LNCAP (cell line): ENCODE measurements around the gene DNAI4.

ENCODE experiments used
- TF ChIP-seq, protein P1 (sequence below): fragments of 450-650 bp; IDR thresholded peaks from 2 replicates; pipeline ENCODE4 v1.5.1; 2017; ENCODE audit warnings: mild to moderate bottlenecking

The DNAI4 gene

DNA sequence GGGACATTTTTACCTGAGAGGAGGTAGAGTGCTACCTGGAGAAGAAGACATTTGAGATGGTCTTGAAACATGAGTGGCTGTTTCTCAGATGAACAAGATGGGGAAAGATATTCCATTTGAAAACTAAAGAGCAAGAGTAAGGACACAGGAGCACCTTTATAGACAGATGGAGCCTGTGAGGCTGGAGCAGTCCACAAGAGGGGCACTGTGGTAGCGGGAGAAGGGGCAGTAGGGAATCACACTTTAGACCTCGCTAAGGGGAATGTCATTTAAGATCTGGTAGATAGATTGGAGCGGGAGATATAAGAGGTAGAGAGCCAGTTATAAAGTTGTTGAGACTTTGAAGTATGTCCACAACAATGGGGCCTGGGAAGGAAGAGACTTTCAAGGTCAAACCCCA, 149.0 kb downstream of the DNAI4 start:
- TF ChIP-seq, protein P1, sequence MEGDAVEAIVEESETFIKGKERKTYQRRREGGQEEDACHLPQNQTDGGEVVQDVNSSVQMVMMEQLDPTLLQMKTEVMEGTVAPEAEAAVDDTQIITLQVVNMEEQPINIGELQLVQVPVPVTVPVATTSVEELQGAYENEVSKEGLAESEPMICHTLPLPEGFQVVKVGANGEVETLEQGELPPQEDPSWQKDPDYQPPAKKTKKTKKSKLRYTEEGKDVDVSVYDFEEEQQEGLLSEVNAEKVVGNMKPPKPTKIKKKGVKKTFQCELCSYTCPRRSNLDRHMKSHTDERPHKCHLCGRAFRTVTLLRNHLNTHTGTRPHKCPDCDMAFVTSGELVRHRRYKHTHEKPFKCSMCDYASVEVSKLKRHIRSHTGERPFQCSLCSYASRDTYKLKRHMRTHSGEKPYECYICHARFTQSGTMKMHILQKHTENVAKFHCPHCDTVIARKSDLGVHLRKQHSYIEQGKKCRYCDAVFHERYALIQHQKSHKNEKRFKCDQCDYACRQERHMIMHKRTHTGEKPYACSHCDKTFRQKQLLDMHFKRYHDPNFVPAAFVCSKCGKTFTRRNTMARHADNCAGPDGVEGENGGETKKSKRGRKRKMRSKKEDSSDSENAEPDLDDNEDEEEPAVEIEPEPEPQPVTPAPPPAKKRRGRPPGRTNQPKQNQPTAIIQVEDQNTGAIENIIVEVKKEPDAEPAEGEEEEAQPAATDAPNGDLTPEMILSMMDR: no peak

GRCh38 chr1:66774438-66774837, 150.2 kb downstream of the DNAI4 start:
- TF ChIP-seq, protein P1: no peak

- TF ChIP-seq, protein P1: no peak
Observed at GRCh38 chr1:66773227-66773626, 151.4 kb downstream of the DNAI4 start.

GRCh38 chr1:66770694-66771093, 154.0 kb downstream of the DNAI4 start:
- TF ChIP-seq, protein P1: no peak

GRCh38 chr1:66770240-66770639, 154.4 kb downstream of the DNAI4 start:
- TF ChIP-seq, protein P1: no peak

GRCh38 chr1:66769512-66770229, 155.0 kb downstream of the DNAI4 start:
- TF ChIP-seq, protein P1: no peak

- TF ChIP-seq, protein P1: no peak
Observed at GRCh38 chr1:66768965-66769364, 155.7 kb downstream of the DNAI4 start.

DNA sequence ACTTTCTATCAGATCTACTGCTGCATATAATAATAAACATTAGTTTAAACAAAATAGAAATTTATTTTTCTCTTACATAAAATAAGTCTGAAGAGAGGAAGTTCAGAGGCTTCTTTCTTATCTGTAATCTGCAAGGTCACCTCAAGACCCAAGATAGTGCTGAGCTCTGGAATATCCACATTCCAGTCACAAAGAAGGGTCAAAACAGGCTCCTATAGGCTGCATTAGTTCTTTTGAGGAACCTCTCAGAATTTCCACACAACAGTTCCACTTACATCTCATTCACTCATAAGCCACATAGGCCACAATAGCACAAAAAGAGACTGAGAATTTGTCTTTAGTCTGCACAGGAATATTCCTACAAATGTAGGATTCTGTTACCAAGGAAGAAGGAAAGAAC, 157.0 kb downstream of the DNAI4 start:
- TF ChIP-seq, protein P1: no peak
